Measurements from ENCODE around the gene ZMYM4.

DNA sequence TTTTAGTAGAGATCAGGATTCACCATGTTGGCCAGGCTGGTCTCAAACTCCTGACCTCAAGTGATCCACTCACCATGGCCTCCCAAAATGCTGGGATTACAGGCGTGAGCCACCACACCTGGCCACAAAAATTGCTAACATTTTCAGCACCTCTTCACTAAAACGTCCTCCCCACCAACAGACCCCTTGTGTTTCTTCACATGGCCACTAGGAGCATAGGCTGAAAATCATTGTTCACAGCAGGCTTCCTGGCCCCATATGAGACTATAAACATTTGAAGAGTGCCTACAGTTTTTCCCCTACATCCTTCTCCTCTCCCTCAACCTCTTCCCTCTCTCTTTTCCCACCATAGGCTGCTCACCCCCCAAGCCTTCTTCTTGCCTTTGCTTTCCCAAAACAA lies 47.5 kb upstream of the ZMYM4 start:
- TF ChIP-seq CTCF (IDR thresholded peaks at IDR 0.05): peak; percentile 33; the same call in 1 of the 2 replicates
- no peak for TF ChIP-seq ZFX (IDR thresholded peaks at IDR 0.05; ENCODE audit: borderline replicate concordance)
